H9 (cell line): Measurements from ENCODE around the gene RIC8A. TPM values are rescaled to one million over a fixed set of nuclear protein-coding genes. Genes with fewer than 3 reads are reported as not detected.

Experiments
- DNase-seq: peaks from one replicate; pipeline ENCODE4 v3.0.0-alpha.2; 2017
- H2AFZ ChIP-seq: one replicate; pipeline ENCODE4 v1.6.1; 2013; ENCODE audit warnings: mild to moderate bottlenecking, low read length, control low read depth, moderate library complexity
- H2AK5ac ChIP-seq: 2 replicates; pipeline ENCODE4 v1.6.1; 2013; ENCODE audit warnings: low read length, control low read depth, mixed read lengths; ENCODE audit not compliant: insufficient read length
- H2BK120ac ChIP-seq: one replicate; pipeline ENCODE4 v1.6.1; 2013; ENCODE audit warnings: low read depth, mild to moderate bottlenecking, low read length, control low read depth, inconsistent platforms; ENCODE audit not compliant: poor library complexity, severe bottlenecking
- H2BK12ac ChIP-seq: 2 replicates; pipeline ENCODE4 v1.6.1; 2013; ENCODE audit warnings: low read length, control low read depth, mixed read lengths, low read depth; ENCODE audit not compliant: insufficient read length
- H2BK15ac ChIP-seq: 2 replicates; pipeline ENCODE4 v1.6.1; 2013; ENCODE audit warnings: low read depth, low read length, control low read depth
- H2BK20ac ChIP-seq: one replicate; pipeline ENCODE4 v1.6.1; 2013; ENCODE audit warnings: low read depth, mild to moderate bottlenecking, low read length, control low read depth, inconsistent platforms; ENCODE audit not compliant: poor library complexity, severe bottlenecking
- H2BK5ac ChIP-seq: 2 replicates; pipeline ENCODE4 v1.6.1; 2013; ENCODE audit warnings: low read length, control low read depth, mixed read lengths; ENCODE audit not compliant: insufficient read length
- H3K14ac ChIP-seq: 2 replicates; pipeline ENCODE4 v1.6.1; 2013; ENCODE audit warnings: low read length, control low read depth; ENCODE audit not compliant: insufficient read depth
- H3K18ac ChIP-seq: 2 replicates; pipeline ENCODE4 v1.6.1; 2013; ENCODE audit warnings: low read depth, mild to moderate bottlenecking, mixed read lengths, low read length, control low read depth; ENCODE audit not compliant: insufficient read length
- H3K23ac ChIP-seq: 2 replicates; pipeline ENCODE4 v1.6.1; 2013; ENCODE audit warnings: low read length, control low read depth, mixed read lengths, low read depth; ENCODE audit not compliant: insufficient read length
- H3K23me2 ChIP-seq: 2 replicates; pipeline ENCODE4 v1.6.1; 2013; ENCODE audit warnings: low read depth, mild to moderate bottlenecking, mixed read lengths, low read length, control low read depth; ENCODE audit not compliant: insufficient read length, poor library complexity, severe bottlenecking
- H3K27ac ChIP-seq: 2 replicates; pipeline ENCODE4 v1.5.1; 2013; ENCODE audit warnings: low read length, control low read depth, mixed read lengths, low read depth; ENCODE audit not compliant: insufficient read length
- H3K27me3 ChIP-seq: 2 replicates; pipeline ENCODE4 v1.6.1; 2013; ENCODE audit warnings: low read length, control low read depth, inconsistent platforms; ENCODE audit not compliant: insufficient read depth
- H3K4ac ChIP-seq: 2 replicates; pipeline ENCODE4 v1.6.1; 2013; ENCODE audit warnings: low read depth, mild to moderate bottlenecking, control low read depth, inconsistent platforms, low read length, moderate library complexity
- H3K4me1 ChIP-seq: 2 replicates; pipeline ENCODE4 v1.6.1; 2013; ENCODE audit warnings: low read length, control low read depth, inconsistent platforms; ENCODE audit not compliant: insufficient read depth
- H3K4me2 ChIP-seq: 2 replicates; pipeline ENCODE4 v1.6.1; 2013; ENCODE audit warnings: low read length, control low read depth, mixed read lengths; ENCODE audit not compliant: insufficient read length, insufficient read depth
- H3K56ac ChIP-seq: 2 replicates; pipeline ENCODE4 v1.6.1; 2013; ENCODE audit warnings: low read depth, mild to moderate bottlenecking, mixed read lengths, low read length, control low read depth; ENCODE audit not compliant: insufficient read length
- H3K79me1 ChIP-seq: 2 replicates; pipeline ENCODE4 v1.6.1; 2013; ENCODE audit warnings: low read depth, mild to moderate bottlenecking, moderate library complexity, low read length, control low read depth, inconsistent platforms; ENCODE audit not compliant: insufficient read depth, poor library complexity, severe bottlenecking
- H3K79me2 ChIP-seq: 2 replicates; pipeline ENCODE4 v1.6.1; 2013; ENCODE audit warnings: low read length, control low read depth, inconsistent platforms; ENCODE audit not compliant: insufficient read depth
- H3K9ac ChIP-seq: 2 replicates; pipeline ENCODE4 v1.6.1; 2013; ENCODE audit warnings: low read length, control low read depth, mixed read lengths; ENCODE audit not compliant: insufficient read length; ENCODE audit errors: extremely low read depth
- H3K9me3 ChIP-seq: one replicate; pipeline ENCODE4 v1.6.1; 2013; ENCODE audit warnings: low read depth, low read length, inconsistent platforms; ENCODE audit not compliant: control insufficient read depth
- H3T11ph ChIP-seq: one replicate; pipeline ENCODE4 v1.6.1; 2013; ENCODE audit warnings: mild to moderate bottlenecking, low read length, control low read depth, inconsistent platforms
- H4K20me1 ChIP-seq: one replicate; pipeline ENCODE4 v1.6.1; 2013; ENCODE audit not compliant: control insufficient read depth, insufficient read length, insufficient read depth
- H4K5ac ChIP-seq: 2 replicates; pipeline ENCODE4 v1.6.1; 2013; ENCODE audit warnings: low read depth, mild to moderate bottlenecking, mixed read lengths, low read length, control low read depth; ENCODE audit not compliant: insufficient read length
- H4K8ac ChIP-seq: replicated peaks from 2 replicates; pipeline ENCODE4 v1.6.1; 2013; ENCODE audit warnings: low read length, control low read depth, mixed read lengths, low read depth; ENCODE audit not compliant: insufficient read length
- H4K91ac ChIP-seq: 2 replicates; pipeline ENCODE4 v1.6.1; 2013; ENCODE audit warnings: low read depth, mild to moderate bottlenecking, moderate library complexity, mixed read lengths, low read length, control low read depth; ENCODE audit not compliant: insufficient read length
- H3K27ac Mint-ChIP-seq, 3 experiments: 2 replicates in 2 of 3; 3 replicates in 1 of 3; pipeline ENCODE4 v1.8.0; 2020 to 2021; ENCODE audit warnings: mixed read lengths in 3 of 3, mild to moderate bottlenecking in 1 of 3, moderate library complexity in 1 of 3
- H3K27me3 Mint-ChIP-seq: 2 replicates; pipeline ENCODE4 v1.8.0; 2021; ENCODE audit warnings: low read depth, mild to moderate bottlenecking, moderate library complexity, mixed read lengths
- H3K36me3 Mint-ChIP-seq, 3 experiments: 2 replicates in 2 of 3; 3 replicates in 1 of 3; pipeline ENCODE4 v1.8.0; 2020 to 2021; ENCODE audit warnings: low read depth in 3 of 3, mixed read lengths in 3 of 3; ENCODE audit not compliant: insufficient read depth in 1 of 3
- H3K4me1 Mint-ChIP-seq, 2 experiments: 2 replicates each; pipeline ENCODE4 v1.8.0; 2020; ENCODE audit warnings: mixed read lengths in 2 of 2
- H3K4me3 Mint-ChIP-seq, 2 experiments: 2 replicates in 1 of 2; 3 replicates in 1 of 2; pipeline ENCODE4 v1.8.0; 2020 to 2021; ENCODE audit warnings: mild to moderate bottlenecking in 2 of 2, mixed read lengths in 2 of 2, moderate library complexity in 1 of 2
- H3K9me3 Mint-ChIP-seq, 2 experiments: 2 replicates in 1 of 2; 3 replicates in 1 of 2; pipeline ENCODE4 v1.8.0; 2020; ENCODE audit warnings: mild to moderate bottlenecking in 2 of 2, mixed read lengths in 2 of 2, moderate library complexity in 1 of 2
- CTCF ChIP-seq: fragments of 200-600 bp; sonication (generic); conservative IDR thresholded peaks from 3 replicates; pipeline ENCODE4 v1.8.0; 2021; ENCODE audit warnings: antibody characterized with exemption, mild to moderate bottlenecking
- WGBS: extraction: QIAGEN DNeasy Blood & Tissue Kit; methylation state at CpG from one replicate; pipeline ENCODE4 v1.1.7; 2013; ENCODE audit warnings: missing lambda C conversion rate, low lambda C conversion rate, mixed read lengths; ENCODE audit not compliant: insufficient read length; ENCODE audit errors: extremely low coverage; 5-methylcytosine and 5-hydroxymethylcytosine counted together
- total RNA-seq: library from RNA; stranded (reverse); gene quantifications from 2 replicates; pipeline ENCODE4 v1.2.1, GENCODE V29; 2021

The RIC8A gene
- total RNA-seq, 1 experiment from 2014 or later, result 94.9 TPM

GRCh38 chr11:256952-257737 is 49.6 kb downstream of the RIC8A start:
- no peaks in the 10 kb centered on the region for H3K9me3 ChIP-seq
- H3K23ac ChIP-seq, result no peak overlapping the region
- no CpG with 5 or more reads among the region's 14 CpGs for WGBS
- H3K56ac ChIP-seq, result no peak overlapping the region
- peaks cover 10 to 11% of the 10 kb centered on the region in 2 experiments for H3K9me3 Mint-ChIP-seq
- no peaks in the 10 kb centered on the region for H3K79me2 ChIP-seq
- H3K4me3 Mint-ChIP-seq, result no peak overlapping the region
- H3K23me2 ChIP-seq, result no peaks in the 10 kb centered on the region
- H4K5ac ChIP-seq, result no peak overlapping the region
- no peaks in the 10 kb centered on the region for H3K79me1 ChIP-seq
- H3K14ac ChIP-seq, result no peak overlapping the region
- no peak overlapping the region for H2AK5ac ChIP-seq
- no peak overlapping the region for H3K4me2 ChIP-seq
- H3K27ac ChIP-seq, result no peak overlapping the region
- no peak overlapping the region for H4K91ac ChIP-seq
- no peak overlapping the region for H2AFZ ChIP-seq
- H2BK15ac ChIP-seq, result no peak overlapping the region
- H3K9ac ChIP-seq, result no peak overlapping the region
- no peak overlapping the region for H2BK12ac ChIP-seq
- H3K27me3 ChIP-seq, result no peaks in the 10 kb centered on the region
- no peak overlapping the region for H4K8ac ChIP-seq
- no peaks in the 10 kb centered on the region for H4K20me1 ChIP-seq
- H3K4me1 ChIP-seq, result no peaks in the 10 kb centered on the region
- no peak overlapping the region for H2BK120ac ChIP-seq
- H3K4me1 Mint-ChIP-seq, result no peaks in the 10 kb centered on the region
- H2BK20ac ChIP-seq, result no peak overlapping the region
- H2BK5ac ChIP-seq, result no peak overlapping the region
- no peak overlapping the region for H3K27ac Mint-ChIP-seq
- peaks cover 12 to 19% (median 18%) of the 10 kb centered on the region in 3 experiments; a peak in 6 of 7 replicates for H3K36me3 Mint-ChIP-seq
- TF ChIP-seq CTCF, result no peak
- no peak overlapping the region for H3K4ac ChIP-seq
- DNase-seq, result no peak
- no peak overlapping the region for H3K18ac ChIP-seq
- H3T11ph ChIP-seq, result no peak overlapping the region
- H3K27me3 Mint-ChIP-seq, result peaks cover 4% of the 10 kb centered on the region
